Measurements from ENCODE around the gene DDHD1.
"Not testable (repeated sequence)": the region's sequence is repeated elsewhere in the genome, so short reads cannot be mapped to it uniquely, and the experiment has no call there.

DDHD1 gene

GRCh38 chr14:53152887-53153701, at the start of gene DDHD1:
TSS of gene DDHD1 (minus strand) at chr14:53153323. CDS start at chr14:53153098, 225 bp downstream.
- peak; percentile 76 for DNase-seq (ENCODE audit: low spot score)

- DNase-seq (ENCODE audit: low spot score), result no peak
These were observed 42.8 kb upstream of the DDHD1 start for GRCh38 chr14:53195949-53196348.

- DNase-seq (ENCODE audit: low spot score), result no peak
These were observed 40.1 kb upstream of the DDHD1 start for GRCh38 chr14:53193193-53193592.

GRCh38 chr14:53192052-53192760, 39.1 kb upstream of the DDHD1 start:
- DNase-seq (ENCODE audit: low spot score), result no peak

GRCh38 chr14:53190938-53191337, 37.8 kb upstream of the DDHD1 start:
- no peak for DNase-seq (ENCODE audit: low spot score)

GRCh38 chr14:53187921-53188463, 34.9 kb upstream of the DDHD1 start:
- DNase-seq (ENCODE audit: low spot score), result no peak

- DNase-seq (ENCODE audit: low spot score), result no peak
These were observed 33.4 kb upstream of the DDHD1 start for GRCh38 chr14:53186532-53186931.

- DNase-seq (ENCODE audit: low spot score), result no peak
These were observed 30.5 kb upstream of the DDHD1 start for GRCh38 chr14:53183611-53184010.

- no peak for DNase-seq (ENCODE audit: low spot score)
These were observed 29.9 kb upstream of the DDHD1 start for GRCh38 chr14:53183056-53183455.

GRCh38 chr14:53181463-53182081, 28.4 kb upstream of the DDHD1 start:
- not testable (repeated sequence) for DNase-seq (ENCODE audit: low spot score)

GRCh38 chr14:53180272-53181221, 27.4 kb upstream of the DDHD1 start:
- DNase-seq (ENCODE audit: low spot score), result no peak

- DNase-seq (ENCODE audit: low spot score), result not testable (repeated sequence)
These were observed 26.4 kb upstream of the DDHD1 start for GRCh38 chr14:53179486-53180005.

GRCh38 chr14:53175375-53175774, 22.3 kb upstream of the DDHD1 start:
- DNase-seq (ENCODE audit: low spot score), result no peak

GRCh38 chr14:53174918-53175317, 21.8 kb upstream of the DDHD1 start:
- no peak for DNase-seq (ENCODE audit: low spot score)

- DNase-seq (ENCODE audit: low spot score), result no peak
These were observed 15.7 kb upstream of the DDHD1 start for GRCh38 chr14:53168786-53169185.

GRCh38 chr14:53167602-53168328, 14.6 kb upstream of the DDHD1 start:
- no peak for DNase-seq (ENCODE audit: low spot score)

GRCh38 chr14:53161758-53162435, 8.8 kb upstream of the DDHD1 start:
- no peak for DNase-seq (ENCODE audit: low spot score)

- no peak for DNase-seq (ENCODE audit: low spot score)
These were observed 3.1 kb upstream of the DDHD1 start for GRCh38 chr14:53156238-53156637.

- no peak for DNase-seq (ENCODE audit: low spot score)
These were observed 584 bp upstream of the DDHD1 start for GRCh38 chr14:53153702-53154112.
